HS-5 (cell line): Measurements from ENCODE around the gene OR12D1.

ENCODE experiments used
- DNase-seq: peaks from one replicate; pipeline ENCODE4 v3.0.0-alpha.2; 2012; ENCODE audit warnings: low read depth

OR12D1 gene

GRCh38 chr6:29465801-29466200, 51.1 kb downstream of the OR12D1 start:
- no peak for DNase-seq

DNA sequence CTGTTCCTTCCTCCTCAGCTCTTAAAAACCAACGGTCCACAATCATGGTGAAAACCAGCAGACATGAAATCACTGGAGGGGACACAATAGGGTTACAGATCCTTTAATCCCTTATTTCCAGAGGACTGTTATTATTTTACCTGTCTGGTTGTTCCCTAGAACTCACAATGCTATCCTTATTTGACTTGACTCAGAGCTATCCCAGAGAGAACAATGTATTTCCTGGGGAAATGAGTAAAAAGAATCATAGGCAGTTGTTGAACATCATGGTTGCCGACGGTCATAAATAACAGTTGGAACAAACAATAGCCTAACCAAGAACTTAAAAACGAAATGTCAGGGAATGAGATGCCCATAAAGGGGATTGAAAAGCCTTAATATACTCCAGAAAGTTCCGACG, 51.5 kb downstream of the OR12D1 start:
- no peak for DNase-seq
